Natural killer cell (primary cell): ENCODE results near the gene SCYGR8. TPM values are rescaled to one million over a fixed set of nuclear protein-coding genes. Genes with fewer than 3 reads are reported as not detected.

Experiments used
- ATAC-seq, 3 donors: fragments of 150-1000 bp in 2 of 3; fragments of 200-7000 bp in 1 of 3; cut with Tn5 transposase; 1 replicate in 1 of 3; 2 replicates in 2 of 3; pipeline ENCODE4 v1.10.0; 2021; ENCODE audit warnings: mild to moderate bottlenecking in 2 of 3, moderate library complexity in 2 of 3
- DNase-seq, 2 donors: peaks; one replicate each; pipeline versions ENCODE4 v3.0.0 to v3.0.0-alpha.2; 2013 to 2021; ENCODE audit warnings: mixed read lengths in 1 of 2
- H3K27ac ChIP-seq: one replicate; pipeline ENCODE4 v1.5.1; 2013; ENCODE audit warnings: mild to moderate bottlenecking, low read length
- H3K27me3 ChIP-seq: one replicate; pipeline ENCODE4 v1.6.1; 2013; ENCODE audit warnings: low read length; ENCODE audit not compliant: control insufficient read depth, insufficient read depth
- H3K36me3 ChIP-seq: one replicate; pipeline ENCODE4 v1.6.1; 2013; ENCODE audit warnings: low read length; ENCODE audit not compliant: control insufficient read depth, insufficient read depth
- H3K4me1 ChIP-seq: one replicate; pipeline ENCODE4 v1.6.1; 2013; ENCODE audit warnings: low read length; ENCODE audit not compliant: control insufficient read depth, insufficient read depth
- H3K4me3 ChIP-seq: one replicate; pipeline ENCODE4 v1.5.1; 2013; ENCODE audit warnings: low read length
- H3K9me3 ChIP-seq: one replicate; pipeline ENCODE4 v1.6.1; 2013; ENCODE audit warnings: low read length; ENCODE audit not compliant: control insufficient read depth, insufficient read depth
- H3K27ac Mint-ChIP-seq, 2 donors: one replicate each; pipeline ENCODE4 v1.8.0; 2022; ENCODE audit warnings: mild to moderate bottlenecking in 2 of 2, mixed read lengths in 2 of 2, moderate library complexity in 1 of 2
- H3K27me3 Mint-ChIP-seq, 2 donors: one replicate each; pipeline ENCODE4 v1.8.0; 2022; ENCODE audit warnings: low read depth in 2 of 2, mixed read lengths in 2 of 2
- H3K36me3 Mint-ChIP-seq: one replicate; pipeline ENCODE4 v1.8.0; 2022; ENCODE audit warnings: mixed read lengths
- H3K4me1 Mint-ChIP-seq, 2 donors: one replicate each; pipeline ENCODE4 v1.8.0; 2022; ENCODE audit warnings: mixed read lengths in 2 of 2
- H3K4me3 Mint-ChIP-seq: one replicate; pipeline ENCODE4 v1.8.0; 2022; ENCODE audit warnings: mild to moderate bottlenecking, moderate library complexity, mixed read lengths
- H3K9me3 Mint-ChIP-seq, 2 donors: one replicate each; pipeline ENCODE4 v1.8.0; 2022; ENCODE audit warnings: mixed read lengths in 2 of 2
- WGBS: methylation state at CpG from one replicate; pipeline ENCODE4 v1.1.7; 2013; ENCODE audit warnings: missing lambda C conversion rate; ENCODE audit not compliant: insufficient coverage; 5-methylcytosine and 5-hydroxymethylcytosine counted together
- intact Hi-C: fragments of 100-400 bp; cut with micrococcal nuclease; formaldehyde crosslinking; loops from one replicate; pipeline ENCODE4 v1.14.2; 2022
- total RNA-seq, 4 donors: library from RNA; stranded (reverse); fragments of 120-200 nt in 1 of 4; gene quantifications; one replicate each; pipeline versions ENCODE4 v1.2.3 to v1.2.4, GENCODE V29; 2013 to 2022
- TF ChIP-seq, protein P1 (sequence below): fragments of 200-600 bp; IDR thresholded peaks from one replicate; pipeline ENCODE4 v1.8.0; 2022; ENCODE audit warnings: antibody characterized with exemption

SCYGR8 gene
- total RNA-seq, 3 donors from 2014 or later (not counting 1 experiment from before 2014, with no cell fraction given): not detected

DNA sequence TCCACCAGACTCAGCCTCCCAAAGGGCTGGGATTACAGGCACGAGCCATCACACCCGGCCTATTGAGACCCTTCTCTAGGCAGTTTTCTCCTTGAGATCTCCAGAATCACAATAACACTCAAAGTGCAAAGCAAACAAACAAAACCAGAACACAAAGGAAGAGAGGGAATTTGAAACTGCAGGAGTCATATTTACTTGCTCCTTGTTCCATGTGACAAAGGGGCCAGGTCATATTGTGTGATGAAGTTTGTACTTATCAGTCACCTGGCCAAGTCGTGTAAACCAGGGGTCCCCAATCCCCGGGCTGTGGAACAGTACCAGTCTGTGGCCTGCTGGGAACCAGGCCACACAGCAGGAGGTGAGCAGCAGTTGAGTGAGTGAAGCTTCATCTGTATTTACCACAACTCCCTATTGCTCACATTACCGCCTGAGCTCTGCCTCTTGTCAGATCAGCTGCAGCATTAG lies 26.5 kb downstream of the SCYGR8 start:
- H3K27me3 Mint-ChIP-seq: peaks cover 0 to 3% of the 10 kb centered on the region in 2 donors

DNA sequence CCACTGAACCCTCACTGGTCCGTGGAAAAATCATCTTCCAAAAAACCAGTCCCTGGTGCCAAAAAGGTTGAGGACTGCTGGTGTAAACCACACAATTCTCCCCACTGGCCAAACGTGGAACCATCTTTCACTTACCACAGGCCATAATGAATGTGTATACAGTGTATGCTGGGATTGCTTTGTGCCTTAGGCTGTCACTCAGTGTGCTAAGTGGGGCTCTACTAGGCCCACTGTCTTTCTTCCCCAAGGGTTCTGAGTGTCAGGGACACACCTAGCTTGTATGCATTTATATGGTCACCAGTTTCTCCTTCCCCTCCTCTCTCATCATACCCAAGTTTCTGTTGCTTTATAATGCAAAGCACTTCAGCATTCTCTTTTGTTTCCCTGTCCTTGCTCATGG lies 27.2 kb downstream of the SCYGR8 start:
- ATAC-seq: no peak
- H3K9me3 Mint-ChIP-seq: no peaks in the 10 kb centered on the region
- DNase-seq: no peak
- Histone ChIP-seq H3K4me1 (no peaks in the 10 kb centered on the region), H3K9me3 (no peaks in the 10 kb centered on the region), H3K4me3 (no peak overlapping the region), H3K36me3 (no peaks in the 10 kb centered on the region), H3K27ac (no peak overlapping the region), H3K27me3 (no peaks in the 10 kb centered on the region)
- intact Hi-C loops: no loop called here
- no peak overlapping the region for H3K4me3 Mint-ChIP-seq
- H3K27me3 Mint-ChIP-seq: peaks cover 0 to 3% of the 10 kb centered on the region in 2 donors
- peaks cover 0 to 5% of the 10 kb centered on the region in 2 donors for H3K4me1 Mint-ChIP-seq
- H3K27ac Mint-ChIP-seq: no peak overlapping the region
- no peaks in the 10 kb centered on the region for H3K36me3 Mint-ChIP-seq
- TF ChIP-seq, protein P1, sequence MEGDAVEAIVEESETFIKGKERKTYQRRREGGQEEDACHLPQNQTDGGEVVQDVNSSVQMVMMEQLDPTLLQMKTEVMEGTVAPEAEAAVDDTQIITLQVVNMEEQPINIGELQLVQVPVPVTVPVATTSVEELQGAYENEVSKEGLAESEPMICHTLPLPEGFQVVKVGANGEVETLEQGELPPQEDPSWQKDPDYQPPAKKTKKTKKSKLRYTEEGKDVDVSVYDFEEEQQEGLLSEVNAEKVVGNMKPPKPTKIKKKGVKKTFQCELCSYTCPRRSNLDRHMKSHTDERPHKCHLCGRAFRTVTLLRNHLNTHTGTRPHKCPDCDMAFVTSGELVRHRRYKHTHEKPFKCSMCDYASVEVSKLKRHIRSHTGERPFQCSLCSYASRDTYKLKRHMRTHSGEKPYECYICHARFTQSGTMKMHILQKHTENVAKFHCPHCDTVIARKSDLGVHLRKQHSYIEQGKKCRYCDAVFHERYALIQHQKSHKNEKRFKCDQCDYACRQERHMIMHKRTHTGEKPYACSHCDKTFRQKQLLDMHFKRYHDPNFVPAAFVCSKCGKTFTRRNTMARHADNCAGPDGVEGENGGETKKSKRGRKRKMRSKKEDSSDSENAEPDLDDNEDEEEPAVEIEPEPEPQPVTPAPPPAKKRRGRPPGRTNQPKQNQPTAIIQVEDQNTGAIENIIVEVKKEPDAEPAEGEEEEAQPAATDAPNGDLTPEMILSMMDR: no peak
- WGBS: 92% methylated on average over 1 of the region's 2 CpGs

More for the DNA sequence above, 26.5 kb downstream of the SCYGR8 start:
- Histone ChIP-seq H3K9me3 (no peaks in the 10 kb centered on the region), H3K27ac (no peak overlapping the region), H3K36me3 (no peaks in the 10 kb centered on the region), H3K27me3 (no peaks in the 10 kb centered on the region), H3K4me3 (no peak overlapping the region), H3K4me1 (no peaks in the 10 kb centered on the region)
- TF ChIP-seq, protein P1: no peak
- no peak for DNase-seq
- Mint-ChIP-seq H3K4me3 (no peak overlapping the region), H3K27ac (no peak overlapping the region), H3K36me3 (no peaks in the 10 kb centered on the region), H3K4me1 (peaks cover 0 to 5% of the 10 kb centered on the region in 2 donors), H3K9me3 (no peaks in the 10 kb centered on the region)
- no peak for ATAC-seq
- intact Hi-C loops: no loop called here
- 80% methylated on average over 5 of the region's 5 CpGs for WGBS

- DNase-seq: peak in 1 of 2 donors; percentile 27
- no peaks in the 10 kb centered on the region for H3K36me3 ChIP-seq
- Mint-ChIP-seq H3K27ac (no peak overlapping the region), H3K4me3 (no peak overlapping the region), H3K9me3 (no peaks in the 10 kb centered on the region), H3K4me1 (peaks cover 0 to 5% of the 10 kb centered on the region in 2 donors), H3K36me3 (no peaks in the 10 kb centered on the region), H3K27me3 (peaks cover 0 to 3% of the 10 kb centered on the region in 2 donors)
- no peak overlapping the region for H3K4me3 ChIP-seq
- intact Hi-C loops: no loop called here
- no peak overlapping the region for H3K27ac ChIP-seq
- 80% methylated on average over 11 of the region's 15 CpGs for WGBS
- H3K27me3 ChIP-seq: no peaks in the 10 kb centered on the region
- TF ChIP-seq, protein P1: no peak
- no peaks in the 10 kb centered on the region for H3K4me1 ChIP-seq
- ATAC-seq: no peak
- H3K9me3 ChIP-seq: no peaks in the 10 kb centered on the region
These were observed 28.4 kb downstream of the SCYGR8 start for GRCh38 chr2:227774011-227774624.
